Stimulated activated CD4-positive, alpha-beta T cell treated with anti-CD3 and anti-CD28 coated beads, Interleukin-15, amount 100 ng/mL, for 48 hours (primary cell): Measurements from ENCODE around the gene OXSR1.
"Not testable (repeated sequence)": the region's sequence is repeated elsewhere in the genome, so short reads cannot be mapped to it uniquely, and the experiment has no call there.

Source experiments
- DNase-seq, 2 donors: peaks; one replicate each; pipeline ENCODE4 v3.0.0-alpha.2; 2020; ENCODE audit warnings: low read depth in 2 of 2

Gene OXSR1

DNA sequence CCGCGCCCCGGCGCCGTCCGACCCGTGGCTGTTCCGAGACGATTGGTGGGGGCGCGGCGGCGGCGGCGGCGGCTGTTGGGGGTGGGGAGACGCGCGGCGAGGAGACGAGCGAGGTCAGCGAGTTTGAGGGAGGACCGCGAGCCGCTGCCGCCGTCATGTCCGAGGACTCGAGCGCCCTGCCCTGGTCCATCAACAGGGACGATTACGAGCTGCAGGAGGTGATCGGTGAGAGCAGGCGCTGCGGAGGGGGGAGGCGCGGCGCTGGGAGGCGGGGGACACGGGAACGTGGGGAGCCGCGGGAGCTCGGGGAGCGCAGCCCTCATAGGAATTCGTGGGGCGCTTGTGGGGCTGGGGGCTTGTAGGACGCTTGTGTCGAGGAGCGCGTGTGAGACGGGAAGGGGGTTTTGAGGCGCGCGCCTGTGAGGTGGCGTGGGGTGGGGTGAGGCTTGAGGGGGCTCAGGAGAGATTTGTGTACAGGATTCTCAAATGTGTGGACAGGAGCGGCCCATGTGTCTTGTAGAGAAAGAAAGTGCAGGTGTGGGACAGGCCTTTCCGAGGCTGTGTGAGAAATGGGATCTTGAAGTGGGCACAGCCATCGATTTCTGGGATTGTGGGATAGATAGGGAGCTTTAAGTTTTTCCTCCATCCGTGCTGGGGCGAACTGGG, 518 bp downstream of the OXSR1 start:
- no peak for DNase-seq

DNA sequence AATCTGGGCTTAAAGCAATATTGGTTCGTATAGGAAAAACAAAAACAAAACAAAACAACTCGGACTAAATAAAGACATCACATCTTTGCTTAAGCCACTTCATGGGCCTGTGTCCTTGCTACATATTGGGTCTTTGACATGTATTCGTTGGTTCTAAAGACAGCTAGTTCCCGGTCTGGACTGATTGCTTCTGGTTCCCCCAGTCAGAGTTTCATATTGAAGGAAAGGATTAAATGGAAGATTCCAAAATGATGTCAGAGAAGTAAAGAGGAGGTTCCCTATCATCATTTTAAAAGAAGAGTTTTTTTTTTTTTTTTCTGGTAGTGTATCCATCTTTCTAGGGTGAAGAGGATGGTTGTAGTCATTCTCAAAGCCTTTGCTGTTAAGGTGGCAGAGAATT, 2.3 kb downstream of the OXSR1 start:
- no peak for DNase-seq

- no peak for DNase-seq
Measured at GRCh38 chr3:38168151-38169026, 3.1 kb downstream of the OXSR1 start.

- DNase-seq = no peak
Measured at GRCh38 chr3:38169027-38169317, 3.6 kb downstream of the OXSR1 start.

DNA sequence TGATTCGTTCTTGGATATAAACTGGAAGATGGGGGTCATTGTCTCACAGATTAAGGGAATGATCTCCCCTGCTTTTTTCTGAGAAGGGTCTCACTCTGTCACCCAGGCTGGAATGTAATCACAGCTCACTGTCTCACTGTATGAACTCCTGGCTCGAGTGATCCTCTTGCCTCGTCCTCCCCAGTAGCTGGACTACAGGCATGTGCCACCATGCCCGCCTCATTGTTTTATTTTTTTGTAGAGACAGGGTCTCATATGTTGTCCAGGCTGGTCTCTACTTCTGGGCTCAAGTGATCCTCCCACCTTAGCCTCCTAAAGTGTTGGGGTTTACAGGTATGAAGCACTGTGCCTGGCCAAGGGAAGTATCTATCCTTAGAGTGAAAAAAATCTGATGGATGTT, 5.4 kb downstream of the OXSR1 start:
- DNase-seq = no peak

GRCh38 chr3:38171622-38172021, 6.3 kb downstream of the OXSR1 start:
- no peak for DNase-seq

GRCh38 chr3:38173834-38174418, 8.6 kb downstream of the OXSR1 start:
- no peak for DNase-seq

- DNase-seq = no peak
Measured at GRCh38 chr3:38177181-38177580, 11.8 kb downstream of the OXSR1 start.

DNA sequence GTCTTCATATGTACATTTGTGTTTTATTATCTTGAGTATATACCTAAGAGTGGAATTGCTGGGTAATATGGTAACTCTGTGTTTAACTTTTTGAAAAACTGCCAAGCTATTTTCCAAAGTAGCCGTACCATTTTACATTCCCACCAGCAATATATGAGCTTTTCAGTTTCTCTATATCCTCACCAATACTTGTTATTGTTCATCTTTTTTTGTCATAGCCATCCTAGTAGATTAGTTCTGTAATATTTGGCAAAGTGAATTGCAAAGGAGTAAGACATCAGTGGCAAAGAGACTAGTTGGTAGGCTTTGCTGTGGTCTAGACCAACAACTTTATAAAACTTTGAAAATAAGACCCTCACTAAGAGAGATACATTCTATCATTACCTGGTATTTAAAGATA, 21.4 kb downstream of the OXSR1 start:
- DNase-seq = no peak

- DNase-seq = no peak
Measured at GRCh38 chr3:38190481-38190881, 25.1 kb downstream of the OXSR1 start.

GRCh38 chr3:38202931-38203330, 37.6 kb downstream of the OXSR1 start:
- not testable (repeated sequence) for DNase-seq

DNA sequence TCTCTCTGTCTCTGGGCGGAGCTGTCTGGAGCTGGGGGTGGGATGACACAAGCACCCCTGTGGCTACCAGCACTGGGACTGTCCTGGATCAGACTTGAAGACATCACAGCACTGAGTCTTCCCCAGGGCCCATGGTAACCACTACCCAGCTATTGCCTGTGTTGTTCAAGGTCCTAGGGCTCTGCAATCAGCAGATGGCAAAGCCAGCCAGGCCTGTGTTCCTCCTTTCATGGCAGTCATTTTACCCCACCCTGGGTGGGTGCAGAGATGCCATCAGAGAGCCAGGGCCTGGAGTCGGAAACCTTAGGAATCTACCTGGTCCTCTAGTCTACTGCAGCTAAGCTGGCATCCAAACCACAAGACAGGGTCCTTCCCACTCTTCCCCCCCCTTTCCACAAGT, 38.4 kb downstream of the OXSR1 start:
- no peak for DNase-seq

GRCh38 chr3:38204599-38205471, 39.5 kb downstream of the OXSR1 start:
- no peak for DNase-seq

GRCh38 chr3:38205472-38205805, 40.1 kb downstream of the OXSR1 start:
- DNase-seq = peak in 1 of 2 donors; percentile 29

DNA sequence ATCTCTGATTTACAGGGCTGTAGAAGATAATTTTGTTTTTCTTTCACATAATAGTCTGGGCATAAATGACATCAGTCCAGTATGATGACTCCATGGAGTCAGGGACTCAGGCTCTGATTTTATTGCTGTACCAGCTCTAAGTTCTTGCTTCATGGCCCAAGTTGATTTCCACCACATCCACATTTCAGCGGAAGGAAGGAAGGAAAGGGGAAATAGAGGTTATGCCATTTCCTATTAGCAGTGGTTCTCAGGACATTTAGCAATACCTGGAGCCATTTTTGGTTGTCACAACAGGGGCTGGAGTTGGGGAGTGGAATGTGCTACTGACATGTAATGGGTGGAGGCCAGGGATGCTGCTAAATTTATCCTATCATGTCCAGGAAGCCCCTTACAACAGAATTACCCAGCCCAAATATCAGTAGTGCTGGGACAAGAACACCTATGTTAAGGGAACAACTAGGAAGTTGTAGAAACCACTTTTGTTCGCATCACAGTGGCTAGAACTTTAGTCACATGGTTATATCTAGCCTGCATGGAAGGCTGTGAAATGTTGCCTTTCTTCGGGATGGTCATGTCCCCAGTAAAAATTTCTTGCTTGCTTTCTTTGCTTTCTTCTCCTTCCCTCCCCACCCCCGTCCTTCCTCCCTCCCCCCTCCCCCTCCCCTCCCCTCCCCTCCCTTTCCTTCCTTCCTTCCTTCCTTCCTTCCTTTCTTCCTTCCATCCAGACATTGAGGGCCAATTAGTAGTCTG, 42.1 kb downstream of the OXSR1 start:
- no peak for DNase-seq

DNA sequence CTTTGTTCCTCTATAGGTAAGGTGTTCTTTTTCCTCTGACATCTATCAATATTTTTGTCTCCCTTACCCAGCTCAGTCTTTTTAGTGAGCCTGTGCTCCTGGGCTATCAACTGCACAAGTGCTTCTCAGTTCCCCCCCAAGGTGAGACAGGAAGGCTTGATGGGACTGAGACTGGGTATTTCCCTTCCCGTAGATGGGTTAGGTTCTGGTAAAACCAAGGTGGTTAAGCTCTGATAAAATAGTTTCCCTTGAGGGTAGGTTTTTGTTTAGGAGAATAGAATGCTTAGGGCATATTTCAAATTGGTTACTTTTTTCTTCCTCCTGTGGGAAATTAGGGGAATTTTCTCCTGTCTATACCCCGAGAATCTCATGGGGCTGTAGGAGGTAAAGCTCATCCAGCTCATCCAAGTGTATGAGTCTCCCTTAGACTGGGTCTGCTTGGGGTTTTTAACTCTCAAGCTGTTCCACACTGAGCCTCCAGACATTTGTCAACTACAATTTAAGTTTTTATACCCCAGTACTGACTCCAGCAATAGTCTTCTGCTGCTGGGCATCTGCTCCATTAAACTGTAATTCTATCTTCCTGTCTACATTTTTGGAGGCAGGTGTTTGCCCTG, 44.9 kb downstream of the OXSR1 start:
- DNase-seq = no peak

GRCh38 chr3:38212141-38212540, 46.8 kb downstream of the OXSR1 start:
- no peak for DNase-seq

DNA sequence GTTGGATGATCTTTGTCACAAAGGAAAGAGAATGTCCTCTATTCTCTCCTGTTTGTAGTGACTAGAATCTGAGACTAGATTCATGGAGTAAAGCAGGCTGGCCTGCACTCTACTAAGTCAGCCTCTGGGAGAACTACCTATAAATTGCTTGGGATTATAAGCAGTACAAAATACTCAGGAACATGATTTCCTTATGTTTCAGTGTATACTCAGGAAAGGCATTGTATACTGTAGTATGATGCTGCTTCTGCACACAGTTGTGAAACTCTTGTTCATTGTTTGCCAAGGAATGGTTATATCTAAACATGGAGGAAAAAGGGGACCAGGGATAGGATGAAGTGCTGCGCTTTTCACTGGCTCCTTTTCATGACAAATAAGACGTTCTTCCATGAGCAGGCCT, 49.2 kb downstream of the OXSR1 start:
- DNase-seq = no peak

DNA sequence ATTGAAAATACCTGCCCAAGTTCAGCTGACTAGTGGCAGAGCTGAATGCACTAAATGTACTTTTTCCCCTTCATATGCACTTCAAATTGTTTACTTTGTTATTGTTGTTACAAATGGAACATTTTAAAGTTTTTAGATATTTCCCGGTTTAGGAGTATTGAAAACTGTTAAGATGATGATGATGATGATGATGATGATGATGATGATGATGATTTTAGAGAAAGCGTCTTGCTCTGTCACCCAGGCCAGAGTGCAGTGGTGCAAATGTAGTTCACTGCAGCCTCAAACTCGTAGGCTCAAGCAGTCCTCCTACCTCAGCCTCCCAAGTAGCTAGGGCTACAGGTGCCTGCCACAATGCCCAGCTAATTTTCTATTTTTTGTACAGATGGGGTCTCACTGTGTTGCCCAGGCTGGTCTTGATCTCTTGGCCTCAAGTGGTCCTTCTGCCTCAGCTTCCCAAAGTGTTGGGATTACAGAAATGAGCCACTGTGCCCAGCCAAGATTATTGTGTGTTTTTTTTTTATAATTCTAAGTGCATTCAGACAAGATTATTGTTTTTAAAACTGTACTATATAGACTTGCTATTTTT, 54.4 kb downstream of the OXSR1 start:
- no peak for DNase-seq

- DNase-seq = no peak
Measured at GRCh38 chr3:38221005-38221404, 55.7 kb downstream of the OXSR1 start.
